Fibroblast of skin of left quadriceps (primary cell): ENCODE data around the gene DIAPH3.

ENCODE experiments used
- DNase-seq, 2 experiments: peaks; one replicate each; pipeline ENCODE4 v3.0.0-alpha.2; 2013; ENCODE audit warnings: low read depth in 2 of 2

The DIAPH3 gene

GRCh38 chr13:60158321-60158801 is 5.4 kb downstream of the DIAPH3 start:
- no peak for DNase-seq

GRCh38 chr13:60155978-60156377 is 7.8 kb downstream of the DIAPH3 start:
- no peak for DNase-seq

- no peak for DNase-seq
These were observed 10.8 kb downstream of the DIAPH3 start for GRCh38 chr13:60152904-60153303.

- no peak for DNase-seq
These were observed 11.6 kb downstream of the DIAPH3 start for GRCh38 chr13:60152114-60152513.

GRCh38 chr13:60150538-60150937 is 13.2 kb downstream of the DIAPH3 start:
- no peak for DNase-seq

GRCh38 chr13:60148918-60149317 is 14.8 kb downstream of the DIAPH3 start:
- DNase-seq = no peak

- no peak for DNase-seq
These were observed 16.4 kb downstream of the DIAPH3 start for GRCh38 chr13:60147361-60147760.

GRCh38 chr13:60146471-60146870 is 17.3 kb downstream of the DIAPH3 start:
- no peak for DNase-seq

- DNase-seq = no peak
These were observed 20.0 kb downstream of the DIAPH3 start for GRCh38 chr13:60143775-60144174.

- no peak for DNase-seq
These were observed 24.5 kb downstream of the DIAPH3 start for GRCh38 chr13:60139272-60139671.

- DNase-seq = no peak
These were observed 25.1 kb downstream of the DIAPH3 start for GRCh38 chr13:60138674-60139073.

- no peak for DNase-seq
These were observed 25.7 kb downstream of the DIAPH3 start for GRCh38 chr13:60137911-60138560.

- no peak for DNase-seq
These were observed 28.4 kb downstream of the DIAPH3 start for GRCh38 chr13:60135344-60135743.

- no peak for DNase-seq
These were observed 29.4 kb downstream of the DIAPH3 start for GRCh38 chr13:60134376-60134775.

GRCh38 chr13:60121337-60121687 is 42.4 kb downstream of the DIAPH3 start:
- no peak for DNase-seq

GRCh38 chr13:60120617-60121336 is 43.0 kb downstream of the DIAPH3 start:
- no peak for DNase-seq

GRCh38 chr13:60118696-60119400 is 44.9 kb downstream of the DIAPH3 start:
- no peak for DNase-seq

- DNase-seq = no peak
These were observed 49.2 kb downstream of the DIAPH3 start for GRCh38 chr13:60114499-60115028.

- peak in 1 of 2 experiments; percentile 33 for DNase-seq
These were observed 51.0 kb downstream of the DIAPH3 start for GRCh38 chr13:60112771-60113170.

GRCh38 chr13:60111691-60112090 is 52.0 kb downstream of the DIAPH3 start:
- DNase-seq = no peak

GRCh38 chr13:60109285-60109684 is 54.4 kb downstream of the DIAPH3 start:
- DNase-seq = no peak

GRCh38 chr13:60108589-60108988 is 55.1 kb downstream of the DIAPH3 start:
- no peak for DNase-seq
